DND-41 (cell line): Measurements from ENCODE around the gene TRPC4AP.

Experiments used
- EZH2 ChIP-seq: IDR thresholded peaks from 3 replicates; pipeline ENCODE4 v1.6.1; 2012; ENCODE audit warnings: borderline replicate concordance, low read depth, mild to moderate bottlenecking, moderate library complexity, low read length, inconsistent platforms; ENCODE audit not compliant: severe bottlenecking
- TF ChIP-seq, protein P1 (sequence below): IDR thresholded peaks from 2 replicates; pipeline ENCODE4 v1.5.1; 2012; ENCODE audit warnings: borderline replicate concordance, low read length, moderate library complexity, mild to moderate bottlenecking; ENCODE audit not compliant: poor library complexity, severe bottlenecking; ENCODE audit errors: extremely low read depth

DNA sequence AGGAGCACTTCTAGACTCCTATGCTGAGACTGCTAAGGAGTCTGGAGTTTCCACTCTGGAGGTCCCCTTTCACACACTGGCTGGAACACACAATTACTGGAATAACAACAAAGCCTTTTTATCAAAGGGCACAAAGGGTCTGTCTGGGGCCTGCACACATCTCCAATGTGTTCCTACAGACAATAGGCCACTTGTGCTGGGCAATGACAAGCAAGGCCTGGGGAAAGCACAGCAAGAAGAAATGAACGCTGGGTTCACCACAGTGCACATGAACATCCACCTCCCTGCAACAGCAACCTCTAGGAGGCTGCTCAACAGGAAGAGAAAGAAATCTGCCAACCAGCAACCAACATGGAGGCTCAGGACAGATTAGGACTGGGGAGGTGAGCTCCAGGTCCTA lies 43.9 kb downstream of the TRPC4AP start:
- TF ChIP-seq, protein P1, sequence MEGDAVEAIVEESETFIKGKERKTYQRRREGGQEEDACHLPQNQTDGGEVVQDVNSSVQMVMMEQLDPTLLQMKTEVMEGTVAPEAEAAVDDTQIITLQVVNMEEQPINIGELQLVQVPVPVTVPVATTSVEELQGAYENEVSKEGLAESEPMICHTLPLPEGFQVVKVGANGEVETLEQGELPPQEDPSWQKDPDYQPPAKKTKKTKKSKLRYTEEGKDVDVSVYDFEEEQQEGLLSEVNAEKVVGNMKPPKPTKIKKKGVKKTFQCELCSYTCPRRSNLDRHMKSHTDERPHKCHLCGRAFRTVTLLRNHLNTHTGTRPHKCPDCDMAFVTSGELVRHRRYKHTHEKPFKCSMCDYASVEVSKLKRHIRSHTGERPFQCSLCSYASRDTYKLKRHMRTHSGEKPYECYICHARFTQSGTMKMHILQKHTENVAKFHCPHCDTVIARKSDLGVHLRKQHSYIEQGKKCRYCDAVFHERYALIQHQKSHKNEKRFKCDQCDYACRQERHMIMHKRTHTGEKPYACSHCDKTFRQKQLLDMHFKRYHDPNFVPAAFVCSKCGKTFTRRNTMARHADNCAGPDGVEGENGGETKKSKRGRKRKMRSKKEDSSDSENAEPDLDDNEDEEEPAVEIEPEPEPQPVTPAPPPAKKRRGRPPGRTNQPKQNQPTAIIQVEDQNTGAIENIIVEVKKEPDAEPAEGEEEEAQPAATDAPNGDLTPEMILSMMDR, result no peak
- TF ChIP-seq EZH2, result no peak
